GM19193 (cell line): ENCODE results near the gene GIT2.

Source experiments
- POLR2A ChIP-seq: IDR thresholded peaks from 4 replicates; pipeline ENCODE4 v1.6.1; 2011; ENCODE audit not compliant: insufficient read depth, insufficient read length; ENCODE audit errors: extremely low read depth

The GIT2 gene

GRCh38 chr12:109993091-109993490 lies 3.1 kb downstream of the GIT2 start:
- no peak for TF ChIP-seq POLR2A

GRCh38 chr12:109991586-109991985 lies 4.6 kb downstream of the GIT2 start:
- no peak for TF ChIP-seq POLR2A

GRCh38 chr12:109989380-109989779 lies 6.8 kb downstream of the GIT2 start:
- no peak for TF ChIP-seq POLR2A

GRCh38 chr12:109988903-109989302 lies 7.3 kb downstream of the GIT2 start:
- no peak for TF ChIP-seq POLR2A

GRCh38 chr12:109988274-109988673 lies 7.9 kb downstream of the GIT2 start:
- TF ChIP-seq POLR2A = no peak

GRCh38 chr12:109987615-109988014 lies 8.6 kb downstream of the GIT2 start:
- no peak for TF ChIP-seq POLR2A

- TF ChIP-seq POLR2A = no peak
Measured at GRCh38 chr12:109983432-109984142, 12.6 kb downstream of the GIT2 start.

- TF ChIP-seq POLR2A = no peak
Measured at GRCh38 chr12:109982210-109982609, 14.0 kb downstream of the GIT2 start.

GRCh38 chr12:109981311-109981710 lies 14.9 kb downstream of the GIT2 start:
- no peak for TF ChIP-seq POLR2A

- TF ChIP-seq POLR2A = no peak
Measured at GRCh38 chr12:109972821-109973220, 23.3 kb downstream of the GIT2 start.

- no peak for TF ChIP-seq POLR2A
Measured at GRCh38 chr12:109968801-109969200, 27.4 kb downstream of the GIT2 start.

- TF ChIP-seq POLR2A = no peak
Measured at GRCh38 chr12:109968032-109968420, 28.1 kb downstream of the GIT2 start.

GRCh38 chr12:109967383-109968031 lies 28.7 kb downstream of the GIT2 start:
- TF ChIP-seq POLR2A = no peak

GRCh38 chr12:109966546-109966945 lies 29.6 kb downstream of the GIT2 start:
- no peak for TF ChIP-seq POLR2A

GRCh38 chr12:109963743-109964429 lies 32.3 kb downstream of the GIT2 start:
- TF ChIP-seq POLR2A = no peak

- no peak for TF ChIP-seq POLR2A
Measured at GRCh38 chr12:109963330-109963729, 32.8 kb downstream of the GIT2 start.
